ENCODE results near the gene C6orf89. TPM values are rescaled to one million over a fixed set of nuclear protein-coding genes. Genes with fewer than 3 reads are reported as not detected.
A peak's percentile ranks its signal among the peaks of the same experiment; 100 is the strongest.

C6orf89 gene
- polyA plus RNA-seq, 1 donor (not counting 4 experiments of a cell fraction or from before 2014, with no cell fraction given): 29.0 TPM

GRCh38 chr6:36851626-36852025 is 34.1 kb upstream of the C6orf89 start:
- Histone ChIP-seq H3K27me3 (ENCODE audit: control insufficient read depth, extremely low read depth, insufficient read depth, low read length) (no peaks in the 10 kb centered on the region), H3K27ac (ENCODE audit: control insufficient read depth, insufficient read depth, low read length) (no peak overlapping the region)
- dilution Hi-C loops (cut with MboI; ENCODE audit: extremely low pct_ligation_motif_present, low sequenced_read_pairs): no loop called here

GRCh38 chr6:36852481-36853147 is 33.1 kb upstream of the C6orf89 start:
- no peaks in the 10 kb centered on the region for H3K9me3 ChIP-seq (ENCODE audit: control insufficient read depth, low read depth, low read length)
- no peak overlapping the region for H3K27ac ChIP-seq (ENCODE audit: control insufficient read depth, insufficient read depth, low read length)
- peak overlapping the region; percentile 1 for H3K4me2 ChIP-seq (ENCODE audit: control insufficient read depth, extremely low read depth, insufficient read depth, low read depth, low read length)
- TF ChIP-seq EZH2 (IDR thresholded peaks at IDR 0.05; ENCODE audit: low read length): no peak
- TF ChIP-seq CTCF (optimal IDR thresholded peaks at IDR 0.05 in 1 of 3, IDR thresholded peaks at IDR 0.05 in 1 of 3, conservative IDR thresholded peaks at IDR 0.05 in 1 of 3; ENCODE audit: extremely low read depth in 1 of 3, insufficient read depth in 2 of 3, low read length in 3 of 3): peak in 1 of 3 experiments; percentile 16
- H3K9ac ChIP-seq (ENCODE audit: control insufficient read depth, extremely low read depth, insufficient read depth, low read length): no peak overlapping the region
- no peaks in the 10 kb centered on the region for H4K20me1 ChIP-seq (ENCODE audit: control insufficient read depth, extremely low read depth, insufficient read depth, low read length)
- dilution Hi-C loops (cut with MboI; ENCODE audit: extremely low pct_ligation_motif_present, low sequenced_read_pairs): no loop called here
- H3K36me3 ChIP-seq (ENCODE audit: control insufficient read depth in 2 of 2, extremely low read depth in 1 of 2, insufficient read depth in 2 of 2, low read length in 2 of 2): peaks cover 7 to 14% of the 10 kb centered on the region in 2 experiments
- no peak for DNase-seq (ENCODE audit: low read depth, low spot score)
- peaks cover 27% of the 10 kb centered on the region for H3K4me1 ChIP-seq (ENCODE audit: control insufficient read depth, extremely low read depth, insufficient read depth, low read length)
- H3K9me1 ChIP-seq (ENCODE audit: control insufficient read depth, extremely low read depth, insufficient read depth, low read length): no peaks in the 10 kb centered on the region
- no peaks in the 10 kb centered on the region for H3K27me3 ChIP-seq (ENCODE audit: control insufficient read depth, extremely low read depth, insufficient read depth, low read length)
- peaks cover 2% of the 10 kb centered on the region for H3K79me2 ChIP-seq (ENCODE audit: control insufficient read depth, insufficient read depth, low read length)
- H2AFZ ChIP-seq (ENCODE audit: control insufficient read depth, low read length): no peak overlapping the region
- no peak for FAIRE-seq
- no peak overlapping the region for H3K4me3 ChIP-seq (ENCODE audit: control insufficient read depth in 2 of 3, extremely low read depth in 1 of 3, insufficient read depth in 2 of 3, low read depth in 1 of 3, low read length in 3 of 3)

More at GRCh38 chr6:36851626-36852025, 34.1 kb upstream of the C6orf89 start:
- Histone ChIP-seq H3K9me3 (ENCODE audit: control insufficient read depth, low read depth, low read length) (no peaks in the 10 kb centered on the region), H3K4me2 (ENCODE audit: control insufficient read depth, extremely low read depth, insufficient read depth, low read depth, low read length) (no peak overlapping the region), H4K20me1 (ENCODE audit: control insufficient read depth, extremely low read depth, insufficient read depth, low read length) (no peaks in the 10 kb centered on the region), H3K79me2 (ENCODE audit: control insufficient read depth, insufficient read depth, low read length) (no peaks in the 10 kb centered on the region), H2AFZ (ENCODE audit: control insufficient read depth, low read length) (no peak overlapping the region), H3K4me3 (ENCODE audit: control insufficient read depth in 2 of 3, extremely low read depth in 1 of 3, insufficient read depth in 2 of 3, low read depth in 1 of 3, low read length in 3 of 3) (no peak overlapping the region), H3K36me3 (ENCODE audit: control insufficient read depth in 2 of 2, extremely low read depth in 1 of 2, insufficient read depth in 2 of 2, low read length in 2 of 2) (peaks cover 5 to 14% of the 10 kb centered on the region in 2 experiments), H3K9me1 (ENCODE audit: control insufficient read depth, extremely low read depth, insufficient read depth, low read length) (no peaks in the 10 kb centered on the region), H3K9ac (ENCODE audit: control insufficient read depth, extremely low read depth, insufficient read depth, low read length) (no peak overlapping the region), H3K4me1 (ENCODE audit: control insufficient read depth, extremely low read depth, insufficient read depth, low read length) (peaks cover 27% of the 10 kb centered on the region)
- no peak for TF ChIP-seq CTCF (optimal IDR thresholded peaks at IDR 0.05 in 1 of 3, IDR thresholded peaks at IDR 0.05 in 1 of 3, conservative IDR thresholded peaks at IDR 0.05 in 1 of 3; ENCODE audit: extremely low read depth in 1 of 3, insufficient read depth in 2 of 3, low read length in 3 of 3)
- no peak for DNase-seq (ENCODE audit: low read depth, low spot score)
- no peak for FAIRE-seq

All from keratinocyte (primary cell).